Thyroid gland (tissue), 4 donors: Measurements from ENCODE around the gene TRPM4.

Source experiments
- CTCF ChIP-seq, 6 experiments: fragments of 200-600 bp in 3 of 6; fragments of 450-650 bp in 3 of 6; sonication (generic) in 3 of 6; IDR thresholded peaks; one replicate each; pipeline ENCODE4 v1.5.1; 2016 to 2019; ENCODE audit warnings: antibody characterized with exemption in 6 of 6, mild to moderate bottlenecking in 2 of 6, inconsistent platforms in 1 of 6, moderate library complexity in 1 of 6
- POLR2A ChIP-seq, 2 donors: fragments of 450-650 bp; IDR thresholded peaks; one replicate each; pipeline ENCODE4 v1.6.1; 2017; ENCODE audit warnings: antibody characterized with exemption in 2 of 2, mild to moderate bottlenecking in 2 of 2, moderate library complexity in 1 of 2

GRCh38 chr19:49222528-49222927 lies 64.9 kb downstream of the TRPM4 start:
- no peak for TF ChIP-seq CTCF (IDR thresholded peaks at IDR 0.05)
- no peak for TF ChIP-seq POLR2A (IDR thresholded peaks at IDR 0.05)
